ENCODE measurements around the gene STK11. TPM values are rescaled to one million over a fixed set of nuclear protein-coding genes. Genes with fewer than 3 reads are reported as not detected.

Gene STK11
- total RNA-seq, 1 experiment from 2014 or later, result 53.0 TPM

DNA sequence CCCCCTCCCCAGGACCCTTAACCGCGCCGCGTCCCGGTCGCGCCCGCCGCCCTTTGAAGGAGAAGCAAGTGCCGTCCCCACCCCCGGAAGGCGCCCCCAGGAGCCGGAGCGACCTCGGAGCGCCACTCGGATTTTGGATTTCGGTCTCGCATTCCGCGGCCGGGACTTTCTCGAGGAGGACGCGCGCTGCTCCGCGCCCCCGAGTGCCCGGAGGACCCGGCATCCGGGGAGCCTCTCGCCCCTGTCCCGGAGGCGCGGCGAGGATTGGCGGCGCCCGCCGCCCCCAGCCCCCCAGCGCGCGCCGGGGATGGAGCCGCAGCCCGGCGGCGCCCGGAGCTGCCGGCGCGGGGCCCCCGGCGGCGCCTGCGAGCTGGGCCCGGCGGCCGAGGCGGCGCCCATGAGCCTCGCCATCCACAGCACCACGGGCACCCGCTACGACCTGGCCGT lies 44.4 kb downstream of the STK11 start:
- Histone ChIP-seq H3K4me3 (peak overlapping the region; percentile 71; the same call in 1 of the 2 replicates), H3K9me3 (ENCODE audit: insufficient read depth, low read depth) (no peaks in the 10 kb centered on the region), H3K4me1 (replicated peaks; ENCODE audit: insufficient read depth) (peaks cover 17% of the 10 kb centered on the region), H3K27me3 (ENCODE audit: insufficient read depth, low read depth) (no peaks in the 10 kb centered on the region), H3K36me3 (ENCODE audit: low read depth) (peaks cover 3% of the 10 kb centered on the region; the same call in 1 of the 2 replicates), H3K79me2 (ENCODE audit: low read depth) (peaks cover 37% of the 10 kb centered on the region), H3K4me2 (peak overlapping the region; percentile 47; the same call in 1 of the 2 replicates), H3F3A (ENCODE audit: insufficient read depth, low read depth) (peaks cover 31% of the 10 kb centered on the region), H4K20me1 (ENCODE audit: insufficient read depth) (0 out of 2 replicates have a peak, but pooled peaks cover 5% of the 10 kb centered on the region), H3K9me2 (ENCODE audit: insufficient read depth) (no peaks in the 10 kb centered on the region), H3K27ac (peak overlapping the region; percentile 51; the same call in 1 of the 2 replicates), H2AFZ (no peak overlapping the region)
- TF ChIP-seq EZH2 (IDR thresholded peaks at IDR 0.05; ENCODE audit: low read depth), result no peak
- TF ChIP-seq CTCF (conservative IDR thresholded peaks at IDR 0.05), result no peak
- intact Hi-C loops (cut with micrococcal nuclease; ENCODE audit: unreplicated experiment), result loop anchor here (5.0 kb wide), 1 partner anchor 68 kb away; no protein-coding TSS in a partner anchor
- no TSS peak for BruUV-seq (replicated peaks)
- no peak for DNase-seq
- POLR2A ChIA-PET (ENCODE audit: unreplicated experiment), result no interaction called here
- CTCF ChIA-PET, result no interaction called here

DNA sequence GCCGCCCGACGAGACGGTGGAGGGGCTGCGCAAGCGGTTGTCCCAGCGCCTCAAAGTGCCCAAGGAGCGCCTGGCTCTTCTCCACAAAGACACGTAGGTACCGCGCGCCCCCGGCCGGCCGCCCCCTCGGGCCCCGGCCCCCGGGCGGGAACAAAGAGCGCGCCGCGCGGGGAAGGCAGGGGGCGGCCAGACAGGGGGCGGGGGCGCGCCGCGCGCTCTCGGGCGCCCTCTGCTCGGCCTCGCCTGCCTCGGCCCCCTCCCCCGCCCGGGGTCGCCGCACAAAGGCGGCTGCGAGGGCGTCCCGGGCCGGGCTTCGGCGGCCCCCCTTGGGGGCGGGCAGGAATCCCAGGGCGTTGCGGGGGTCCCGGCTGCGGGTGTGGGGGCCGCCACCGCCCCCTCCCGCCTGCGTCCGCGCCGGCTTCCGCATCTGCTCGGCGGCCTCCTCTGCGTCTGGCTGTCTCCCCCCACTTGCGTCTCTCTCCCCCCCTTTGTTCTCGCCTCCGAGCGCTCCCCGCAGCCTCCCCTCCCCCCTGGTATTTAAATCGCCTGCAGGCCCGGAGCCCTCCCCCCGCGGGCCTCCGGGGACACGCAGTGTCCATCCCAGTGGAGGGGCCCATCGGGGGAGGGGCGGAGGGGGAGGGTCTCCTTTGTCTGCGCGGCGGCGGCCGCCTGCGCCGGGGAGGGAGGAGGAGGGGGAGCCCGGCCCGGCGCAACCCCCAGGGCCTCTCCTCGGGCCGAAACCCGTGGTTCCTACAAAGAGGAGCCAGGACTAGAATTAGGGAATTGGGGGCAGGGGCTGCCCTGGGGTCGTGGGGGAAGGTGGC lies 45.1 kb downstream of the STK11 start:
- intact Hi-C loops (cut with micrococcal nuclease; ENCODE audit: unreplicated experiment), result no loop called here
- peaks cover 44% of the 10 kb centered on the region for H3K79me2 ChIP-seq (ENCODE audit: low read depth)
- no peaks in the 10 kb centered on the region for H3K9me3 ChIP-seq (ENCODE audit: insufficient read depth, low read depth)
- H3K36me3 ChIP-seq (ENCODE audit: low read depth), result peaks cover 3% of the 10 kb centered on the region; the same call in 1 of the 2 replicates
- H3F3A ChIP-seq (ENCODE audit: insufficient read depth, low read depth), result peaks cover 31% of the 10 kb centered on the region
- TF ChIP-seq EZH2 (IDR thresholded peaks at IDR 0.05; ENCODE audit: low read depth) (no peak), CTCF (conservative IDR thresholded peaks at IDR 0.05) (no peak)
- CTCF ChIA-PET, result no interaction called here
- no peak for DNase-seq
- no TSS peak for BruUV-seq (replicated peaks)
- peak overlapping the region; percentile 71 for H3K4me3 ChIP-seq
- H2AFZ ChIP-seq, result no peak overlapping the region
- H3K4me1 ChIP-seq (replicated peaks; ENCODE audit: insufficient read depth), result peaks cover 14% of the 10 kb centered on the region
- peak overlapping the region; percentile 75 for H3K4me2 ChIP-seq
- H3K27me3 ChIP-seq (ENCODE audit: insufficient read depth, low read depth), result no peaks in the 10 kb centered on the region
- peak overlapping the region; percentile 88 for H3K27ac ChIP-seq
- H4K20me1 ChIP-seq (ENCODE audit: insufficient read depth), result peaks cover 10% of the 10 kb centered on the region; the same call in 1 of the 2 replicates
- POLR2A ChIA-PET (ENCODE audit: unreplicated experiment), result no interaction called here
- no peaks in the 10 kb centered on the region for H3K9me2 ChIP-seq (ENCODE audit: insufficient read depth)

DNA sequence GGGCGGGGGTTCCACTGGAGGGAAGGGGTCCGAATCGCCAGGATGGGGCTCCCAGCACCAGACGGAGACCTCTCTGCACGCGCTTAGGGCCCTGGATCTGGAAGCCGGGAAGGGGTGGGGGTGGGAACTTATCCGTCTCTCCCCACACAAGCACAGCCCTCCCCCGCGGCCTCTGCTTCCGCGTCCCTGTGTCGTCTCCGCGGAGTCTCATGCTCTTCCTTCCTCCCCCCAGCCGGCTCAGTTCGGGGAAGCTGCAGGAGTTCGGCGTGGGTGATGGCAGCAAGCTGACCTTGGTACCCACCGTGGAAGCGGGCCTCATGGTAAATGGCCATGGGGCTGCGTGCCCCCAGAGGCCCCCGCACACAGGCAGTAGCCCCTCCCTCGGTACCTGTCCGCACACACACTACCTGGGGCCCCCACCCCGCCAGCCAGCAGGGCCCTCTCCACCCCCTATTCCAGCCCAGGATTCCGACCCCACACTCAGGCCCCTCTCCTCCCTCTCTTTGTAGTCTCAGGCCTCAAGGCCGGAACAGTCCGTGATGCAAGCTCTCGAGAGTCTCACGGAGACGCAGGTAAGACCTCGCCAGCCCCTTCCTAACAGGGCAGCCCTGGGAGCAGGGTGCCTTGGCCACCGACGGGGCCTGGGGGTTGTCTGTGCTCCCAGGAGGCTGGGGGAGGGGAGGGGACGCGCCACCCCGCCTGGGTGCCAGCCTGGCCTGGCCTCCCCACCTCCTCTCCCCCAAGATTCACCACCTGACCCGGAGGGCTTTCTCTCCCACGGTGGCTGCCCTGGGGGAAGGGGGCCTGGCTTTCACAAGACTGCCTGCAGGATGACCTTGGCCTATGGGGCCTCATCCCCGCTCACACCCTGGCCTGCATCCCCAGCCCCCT lies 46.0 kb downstream of the STK11 start:
- Histone ChIP-seq H3K9me3 (ENCODE audit: insufficient read depth, low read depth) (no peaks in the 10 kb centered on the region), H3F3A (ENCODE audit: insufficient read depth, low read depth) (peaks cover 35% of the 10 kb centered on the region), H3K36me3 (ENCODE audit: low read depth) (peaks cover 3% of the 10 kb centered on the region; the same call in 1 of the 2 replicates), H3K4me1 (replicated peaks; ENCODE audit: insufficient read depth) (peaks cover 15% of the 10 kb centered on the region), H3K79me2 (ENCODE audit: low read depth) (peaks cover 53% of the 10 kb centered on the region), H2AFZ (no peak overlapping the region), H4K20me1 (ENCODE audit: insufficient read depth) (peaks cover 11% of the 10 kb centered on the region; the same call in 1 of the 2 replicates), H3K4me2 (peak overlapping the region; percentile 75), H3K27ac (peak overlapping the region; percentile 88), H3K4me3 (peak overlapping the region; percentile 71), H3K27me3 (ENCODE audit: insufficient read depth, low read depth) (no peaks in the 10 kb centered on the region), H3K9me2 (ENCODE audit: insufficient read depth) (no peaks in the 10 kb centered on the region)
- TSS peak; percentile 32 for BruUV-seq (replicated peaks)
- intact Hi-C loops (cut with micrococcal nuclease; ENCODE audit: unreplicated experiment), result loop anchor here (2.0 kb wide), 1 partner anchor 15 kb away; no protein-coding TSS in a partner anchor
- POLR2A ChIA-PET (ENCODE audit: unreplicated experiment), result no interaction called here
- CTCF ChIA-PET, result no interaction called here
- peak; percentile 53 to 57 for DNase-seq
- no peak for TF ChIP-seq CTCF (conservative IDR thresholded peaks at IDR 0.05)
- no peak for TF ChIP-seq EZH2 (IDR thresholded peaks at IDR 0.05; ENCODE audit: low read depth)

All from PC-9 (cell line).